Fibroblast of villous mesenchyme (primary cell): ENCODE measurements around the gene ADGRL3. TPM values are rescaled to one million over a fixed set of nuclear protein-coding genes. Genes with fewer than 3 reads are reported as not detected.

Source experiments
- DNase-seq: peaks from one replicate; pipeline ENCODE4 v3.0.0-alpha.2; 2010; ENCODE audit warnings: low read depth
- H3K4me3 ChIP-seq: 2 replicates; pipeline ENCODE4 v1.5.1; 2011; ENCODE audit warnings: low read depth, mild to moderate bottlenecking, low read length
- CTCF ChIP-seq: IDR thresholded peaks from 2 replicates; pipeline ENCODE4 v1.5.1; 2012; ENCODE audit warnings: low read depth, mild to moderate bottlenecking, low read length; ENCODE audit not compliant: insufficient read depth
- total RNA-seq: library from RNA; depleted of rRNA; stranded (reverse); fragments of >200 nt; gene quantifications from 2 replicates; pipeline ENCODE4 v1.2.3, GENCODE V29; 2012

ADGRL3 gene
- total RNA-seq, 1 donor, result 2.2 TPM

- H3K4me3 ChIP-seq, result no peak overlapping the region
- no peak for DNase-seq
- TF ChIP-seq CTCF, result no peak
These were observed 514.3 kb downstream of the ADGRL3 start for GRCh38 chr4:61714387-61714911.

DNA sequence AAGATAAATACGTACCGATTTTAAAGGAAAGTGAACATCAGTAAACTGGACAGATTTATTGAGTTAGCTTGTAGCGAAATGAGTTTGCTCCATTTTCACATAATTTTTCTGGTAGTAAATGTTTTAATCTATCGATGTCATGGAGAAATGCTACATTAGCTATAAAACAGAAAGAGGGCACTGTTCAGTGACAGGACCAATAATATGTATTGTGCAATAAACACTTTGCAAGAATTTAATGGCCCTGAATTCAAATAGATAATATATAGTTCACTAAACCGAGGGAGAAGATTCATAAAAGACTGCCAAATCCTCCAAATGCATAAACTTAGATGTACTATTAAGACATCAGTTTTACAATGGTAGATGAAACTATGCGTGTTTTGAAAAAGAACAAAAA is 516.3 kb downstream of the ADGRL3 start:
- DNase-seq, result no peak
- no peak for TF ChIP-seq CTCF
- no peak overlapping the region for H3K4me3 ChIP-seq

GRCh38 chr4:61723492-61723891 is 523.4 kb downstream of the ADGRL3 start:
- no peak for TF ChIP-seq CTCF
- no peak overlapping the region for H3K4me3 ChIP-seq
- DNase-seq, result no peak

DNA sequence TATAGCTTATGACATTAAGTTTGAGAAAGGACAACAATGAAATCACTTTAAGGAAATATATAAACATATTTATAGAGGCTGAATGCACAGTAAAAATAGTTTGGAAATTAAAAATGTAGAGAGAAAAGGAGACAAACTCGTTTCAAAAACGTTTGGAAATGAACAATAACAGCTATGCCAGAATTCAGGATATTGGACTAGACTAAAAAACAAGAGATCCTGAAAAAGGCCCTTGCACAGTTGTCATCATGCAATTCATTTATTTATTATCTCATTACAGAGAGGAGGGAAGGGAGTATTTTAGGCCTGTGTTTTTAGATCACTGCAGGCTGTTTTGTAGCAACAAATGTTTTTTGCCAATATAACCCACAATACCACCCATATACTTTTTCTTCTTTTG is 527.2 kb downstream of the ADGRL3 start:
- TF ChIP-seq CTCF, result no peak
- DNase-seq, result no peak

GRCh38 chr4:61734409-61734808 is 534.3 kb downstream of the ADGRL3 start:
- H3K4me3 ChIP-seq, result no peak overlapping the region
- DNase-seq, result no peak
- no peak for TF ChIP-seq CTCF

More for the DNA sequence above, 527.2 kb downstream of the ADGRL3 start:
- H3K4me3 ChIP-seq, result no peak overlapping the region

DNA sequence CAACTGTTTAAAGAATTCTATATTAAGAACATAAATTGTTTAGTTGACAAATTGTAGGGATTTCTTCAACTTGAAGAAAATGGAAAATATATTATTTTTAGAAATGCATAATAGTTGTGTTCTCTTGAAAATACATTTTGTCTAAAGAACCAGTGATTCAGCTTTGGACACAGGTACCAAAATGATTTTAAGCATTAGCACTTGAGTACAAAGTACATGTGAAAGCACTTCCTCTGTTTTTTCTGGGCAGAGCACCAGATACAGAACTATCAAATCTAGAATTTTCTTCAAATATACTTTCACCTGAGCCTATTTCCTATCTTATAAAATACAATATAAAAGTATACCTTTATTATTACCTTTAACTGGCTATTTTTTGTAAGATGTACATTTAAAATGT is 539.8 kb downstream of the ADGRL3 start:
- no peak for TF ChIP-seq CTCF
- DNase-seq, result no peak
- H3K4me3 ChIP-seq, result no peak overlapping the region

- no peak for DNase-seq
- no peak for TF ChIP-seq CTCF
- no peak overlapping the region for H3K4me3 ChIP-seq
These were observed 540.8 kb downstream of the ADGRL3 start for GRCh38 chr4:61740886-61741285.
